ENCODE measurements around the gene MND1.

MND1 gene

DNA sequence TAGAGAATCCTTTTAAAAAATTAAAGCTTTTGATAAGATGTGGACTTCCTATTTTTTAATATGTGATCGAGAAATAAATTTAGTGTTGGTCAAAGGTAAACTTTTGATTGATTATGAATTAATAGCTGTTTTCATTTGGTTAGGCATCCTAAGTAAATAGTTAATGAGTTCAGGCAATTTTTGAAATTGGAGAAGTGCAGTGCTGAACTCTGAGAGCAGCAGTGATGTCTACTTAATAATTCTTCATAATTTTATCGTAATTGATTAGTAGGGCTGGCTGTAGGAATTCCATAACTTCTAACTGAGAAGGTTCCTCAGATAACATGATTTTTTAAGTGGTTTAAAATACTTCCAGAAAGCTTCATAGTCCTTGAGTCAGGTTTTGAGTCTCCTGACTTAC, 1.5 kb downstream of the MND1 start:
- DNase-seq (ENCODE audit: low read depth in 2 of 3, low spot score in 1 of 3), result no peak

DNA sequence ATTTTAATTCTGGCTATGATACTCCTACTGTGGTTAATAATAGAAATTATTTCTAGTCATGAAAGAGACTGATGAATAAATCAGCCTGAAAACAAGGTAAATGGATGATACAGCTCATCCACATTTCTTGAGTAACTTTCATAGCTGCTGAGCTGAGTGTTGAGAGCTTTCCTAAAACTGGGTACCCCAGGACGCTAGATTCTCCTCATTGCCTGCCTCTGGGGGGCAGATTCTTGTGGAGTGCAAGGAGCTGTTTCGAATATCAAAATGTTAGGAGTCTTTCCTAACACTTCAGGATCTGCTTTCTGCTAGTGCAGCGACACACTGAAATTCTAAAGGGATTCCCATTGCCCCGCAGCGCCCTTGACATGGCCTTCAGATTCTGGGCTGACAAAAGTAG, 2.1 kb downstream of the MND1 start:
- DNase-seq (ENCODE audit: low read depth in 2 of 3, low spot score in 1 of 3), result no peak

DNA sequence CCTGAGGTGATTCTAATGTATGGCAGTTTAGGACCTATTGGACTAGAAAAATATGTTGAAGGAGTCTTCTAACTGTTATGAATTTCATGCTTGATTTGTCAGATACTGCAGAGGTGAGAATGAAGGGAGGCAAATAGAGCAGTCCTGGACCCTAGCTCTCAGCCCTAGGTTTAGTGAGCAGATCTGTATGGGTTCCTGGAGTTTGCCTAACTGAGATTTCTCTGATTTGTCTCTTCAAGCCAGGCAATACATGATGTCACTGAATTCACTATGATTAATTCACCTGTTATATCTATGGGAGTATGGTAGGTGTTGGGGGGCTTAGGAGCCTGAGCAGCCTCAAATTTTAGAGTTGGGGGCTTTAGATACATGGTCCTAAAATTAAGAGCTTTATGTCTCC, 2.6 kb downstream of the MND1 start:
- DNase-seq (ENCODE audit: low read depth in 2 of 3, low spot score in 1 of 3), result no peak

DNA sequence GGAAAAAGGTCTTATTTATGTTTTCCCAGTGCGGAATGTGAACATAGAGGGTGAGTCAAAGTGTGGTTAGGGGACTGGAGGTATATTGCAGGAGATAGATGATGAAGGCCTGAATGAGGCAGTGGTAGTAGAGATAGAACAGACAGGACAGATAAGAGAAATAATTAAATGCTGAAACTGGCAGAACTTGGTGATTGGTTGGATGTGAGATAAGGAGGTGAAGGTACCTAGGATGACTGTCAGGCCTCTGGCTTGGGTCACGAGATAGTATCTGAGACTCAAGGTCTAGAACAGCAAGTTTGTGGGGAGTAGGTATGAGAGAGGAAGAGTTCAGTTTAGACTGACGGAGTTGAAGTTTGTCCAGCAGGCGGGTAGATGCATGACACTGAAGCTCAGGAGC, 3.5 kb downstream of the MND1 start:
- DNase-seq (ENCODE audit: low read depth in 2 of 3, low spot score in 1 of 3), result no peak

DNA sequence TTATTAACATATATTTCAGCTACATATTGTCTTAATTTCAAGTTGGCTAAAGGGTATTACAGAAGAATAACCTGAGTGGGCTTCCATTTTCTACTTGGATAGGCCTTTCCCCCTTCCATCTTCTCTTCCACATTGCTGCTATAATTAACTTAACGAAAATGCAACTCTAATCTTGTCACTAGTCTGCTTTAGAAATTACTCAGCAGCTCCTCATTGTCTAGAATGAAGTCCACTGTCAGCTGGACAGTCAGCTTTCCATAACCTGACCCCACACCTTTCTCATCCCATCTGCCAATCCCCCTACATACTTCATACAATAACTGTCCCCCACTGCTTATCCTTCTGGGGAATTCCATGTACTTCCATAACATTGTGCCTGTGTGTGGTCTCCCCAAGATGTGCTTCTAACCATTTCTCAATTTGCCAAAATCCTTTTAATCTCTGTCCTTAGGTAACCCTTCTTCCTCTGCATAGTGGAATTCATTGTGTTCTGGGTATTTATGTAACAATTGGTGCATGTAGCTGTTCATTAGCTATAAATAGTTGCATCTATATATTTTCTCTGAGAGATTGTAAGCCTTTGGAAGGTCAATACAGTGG, 4.8 kb downstream of the MND1 start:
- DNase-seq (ENCODE audit: low read depth in 2 of 3, low spot score in 1 of 3), result no peak

DNA sequence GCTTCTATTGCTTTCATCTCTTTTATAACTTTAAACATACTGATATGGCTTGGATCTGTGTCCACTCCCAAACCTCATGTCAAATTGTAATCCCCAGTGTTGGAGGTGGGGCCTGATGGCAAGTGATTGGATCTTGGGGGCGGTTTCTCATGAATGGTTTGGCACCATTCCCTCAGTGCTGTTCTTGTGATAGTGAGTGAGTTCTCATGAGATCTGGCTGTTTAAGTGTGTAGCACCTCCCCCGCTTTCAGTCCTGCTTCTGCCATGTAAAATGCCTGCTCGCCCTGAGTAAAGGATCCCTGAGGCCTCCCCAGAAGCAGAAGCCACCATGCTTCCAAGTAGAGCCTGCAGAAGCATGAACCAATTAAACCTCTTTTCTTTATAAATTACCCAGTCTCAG, 17.7 kb downstream of the MND1 start:
- no peak for DNase-seq (ENCODE audit: low read depth in 2 of 3, low spot score in 1 of 3)

DNA sequence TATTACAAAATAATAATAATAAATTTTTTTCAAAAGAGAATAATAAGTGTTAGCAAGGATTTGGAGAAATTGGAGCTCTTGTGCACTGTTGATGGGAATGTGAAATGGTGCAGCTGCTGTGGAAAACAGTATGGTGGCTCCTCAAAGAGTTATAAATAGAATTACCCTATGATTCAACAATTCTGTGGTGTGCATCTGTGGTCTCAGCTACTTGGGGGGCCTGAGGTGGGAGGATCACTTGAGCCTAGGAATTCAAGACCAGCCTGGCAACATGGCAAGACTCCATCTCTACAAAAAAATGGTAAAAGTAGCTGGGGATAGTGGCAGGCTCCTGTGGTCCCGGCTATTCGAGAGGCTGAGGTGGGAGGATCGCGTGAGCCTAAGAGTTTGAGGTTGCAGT, 19.6 kb downstream of the MND1 start:
- no peak for DNase-seq (ENCODE audit: low read depth in 2 of 3, low spot score in 1 of 3)

DNA sequence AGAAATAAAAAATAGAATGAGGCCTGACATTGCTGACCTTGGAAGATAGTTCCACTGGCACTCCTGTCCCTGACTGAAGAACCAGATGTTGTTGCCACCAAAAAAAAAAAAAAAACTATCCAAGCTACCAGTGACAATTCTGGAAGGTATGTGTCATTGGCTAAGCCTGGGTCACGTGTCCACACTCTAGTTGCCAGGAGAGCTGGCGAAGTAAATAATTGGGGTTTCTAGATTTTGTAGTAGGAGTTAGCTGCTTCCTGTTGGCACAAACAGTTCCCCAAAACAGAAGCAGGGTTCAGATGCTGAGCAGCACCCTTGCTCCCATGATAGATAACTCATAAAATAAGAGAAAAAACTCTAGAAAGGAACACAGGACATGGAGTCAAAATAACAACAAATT, 20.5 kb downstream of the MND1 start:
- DNase-seq (ENCODE audit: low read depth in 2 of 3, low spot score in 1 of 3), result no peak

DNA sequence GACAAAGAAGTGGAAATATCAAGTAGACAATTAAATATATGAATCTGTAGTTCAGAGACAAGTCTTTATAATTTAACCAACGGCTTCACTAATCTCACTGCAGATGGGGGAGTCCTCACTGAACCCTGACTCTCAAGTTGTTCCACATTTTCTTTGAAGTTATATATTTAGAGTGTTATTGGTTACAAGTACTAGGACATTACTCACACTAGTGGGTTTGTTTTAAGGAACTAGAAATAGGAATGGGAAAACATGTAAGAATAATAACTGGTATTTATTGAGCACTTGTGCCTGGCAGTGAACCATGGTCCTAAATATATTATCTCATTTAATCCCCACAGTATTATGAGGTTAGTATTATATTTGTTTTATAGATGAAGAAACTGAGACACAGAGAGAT, 22.0 kb downstream of the MND1 start:
- no peak for DNase-seq (ENCODE audit: low read depth in 2 of 3, low spot score in 1 of 3)

DNA sequence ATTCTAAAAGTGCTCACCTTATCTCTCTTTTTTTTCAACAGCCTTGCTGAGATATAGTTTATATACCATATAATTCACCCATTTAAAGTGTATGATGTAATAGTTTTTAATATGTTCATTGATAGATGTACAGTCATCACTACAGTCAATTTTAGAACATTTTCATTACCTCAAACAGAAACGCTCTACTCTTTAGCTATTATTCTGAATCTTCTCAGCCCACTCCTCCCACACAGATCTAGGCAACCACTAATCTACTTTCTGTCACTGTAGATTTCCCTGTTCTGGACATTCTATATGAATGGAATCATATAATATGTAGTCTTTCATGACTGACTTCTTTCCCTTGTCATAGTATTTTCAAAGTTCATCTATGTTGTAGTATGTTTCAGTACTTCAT, 22.6 kb downstream of the MND1 start:
- DNase-seq (ENCODE audit: low read depth in 2 of 3, low spot score in 1 of 3), result no peak

DNA sequence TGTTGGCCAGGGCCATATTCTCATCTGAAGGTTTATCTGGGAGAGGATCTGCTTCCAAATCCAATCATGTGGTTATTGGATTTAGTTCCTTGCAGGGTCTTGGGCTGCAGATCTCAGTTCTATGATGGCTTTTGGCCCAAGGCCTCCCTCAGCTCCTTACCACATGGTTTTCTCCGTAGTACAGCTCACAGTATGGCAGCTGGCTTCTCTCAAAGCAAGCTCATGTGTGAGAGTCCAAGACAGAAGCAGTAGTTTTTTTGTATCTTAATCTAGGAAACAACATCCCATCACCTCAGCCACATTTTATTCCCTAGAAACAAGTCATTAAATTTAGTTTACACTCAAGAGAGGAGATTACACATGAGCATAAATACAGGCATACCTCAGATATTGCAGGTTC, 24.5 kb downstream of the MND1 start:
- no peak for DNase-seq (ENCODE audit: low read depth in 2 of 3, low spot score in 1 of 3)

DNA sequence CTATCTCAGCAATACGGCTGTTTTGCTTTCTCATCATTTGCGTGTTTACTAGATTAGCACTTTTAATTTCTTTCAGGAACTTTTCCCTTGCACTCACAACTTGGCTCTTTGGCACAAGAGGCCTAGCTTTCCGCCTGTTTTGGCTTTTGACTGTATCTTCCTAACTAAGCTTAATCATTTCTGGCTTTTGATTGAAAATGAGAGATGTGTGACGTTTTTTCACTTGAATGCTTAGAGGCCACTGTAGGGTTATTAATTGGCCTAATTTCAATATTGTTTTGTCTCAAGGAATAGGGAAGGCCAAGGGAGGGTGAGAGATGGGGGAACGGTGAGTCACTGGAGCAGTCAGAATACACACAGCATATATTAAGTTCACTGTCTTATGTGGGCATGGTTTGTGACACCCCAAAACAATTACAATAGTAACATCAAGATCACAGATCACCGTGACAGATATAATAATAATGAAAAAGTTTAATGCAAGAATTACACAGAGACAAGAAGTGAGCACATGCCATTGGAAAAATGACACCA, 27.3 kb downstream of the MND1 start:
- DNase-seq (ENCODE audit: low read depth in 2 of 3, low spot score in 1 of 3), result no peak

DNA sequence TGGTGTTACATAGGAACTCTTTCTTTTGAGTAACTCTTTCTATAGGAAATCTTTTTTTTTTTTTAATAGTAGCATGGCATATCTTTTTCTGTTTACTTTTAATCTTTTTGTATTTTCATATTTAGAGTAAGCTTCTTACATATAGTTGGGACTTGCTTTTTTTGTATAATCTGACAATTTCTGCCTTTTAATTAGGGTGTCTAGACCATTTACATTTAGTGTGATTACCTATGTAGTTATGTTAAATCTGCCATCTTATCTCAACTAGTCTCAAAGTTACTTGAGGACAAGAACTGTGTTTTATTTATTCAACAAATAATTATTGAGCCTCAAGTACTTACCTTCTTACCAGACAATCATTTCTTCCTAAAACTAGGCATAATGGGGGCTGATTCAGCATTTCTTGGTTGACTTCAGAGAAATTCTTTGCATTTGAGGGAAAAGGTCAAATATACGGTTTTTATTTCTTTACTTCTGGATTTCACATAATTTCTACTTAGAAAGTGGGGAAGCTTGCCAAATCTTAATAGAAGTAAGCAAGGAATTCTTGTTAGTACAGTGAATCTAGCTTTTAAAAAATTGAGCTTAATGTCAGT, 28.6 kb downstream of the MND1 start:
- no peak for DNase-seq (ENCODE audit: low read depth in 2 of 3, low spot score in 1 of 3)

DNA sequence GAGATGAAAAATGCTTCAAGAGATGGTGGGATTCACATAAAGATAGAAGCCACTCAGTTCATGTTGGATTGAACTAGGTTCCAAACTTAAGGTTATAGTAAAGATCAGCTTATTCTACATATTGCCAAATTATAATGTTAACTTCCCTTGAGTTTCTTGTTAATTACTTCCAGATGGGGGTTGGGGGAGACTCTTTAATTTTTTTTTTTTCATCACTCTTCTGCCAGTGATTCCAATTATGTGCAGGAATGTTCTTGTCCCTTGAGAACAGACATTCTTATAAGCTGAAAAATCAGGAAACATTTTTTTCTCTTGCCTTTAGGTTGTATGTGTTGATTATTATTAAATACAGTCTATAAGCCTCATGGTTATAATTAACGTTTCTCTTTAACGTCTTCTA, 30.0 kb downstream of the MND1 start:
- DNase-seq (ENCODE audit: low read depth in 2 of 3, low spot score in 1 of 3), result no peak

DNA sequence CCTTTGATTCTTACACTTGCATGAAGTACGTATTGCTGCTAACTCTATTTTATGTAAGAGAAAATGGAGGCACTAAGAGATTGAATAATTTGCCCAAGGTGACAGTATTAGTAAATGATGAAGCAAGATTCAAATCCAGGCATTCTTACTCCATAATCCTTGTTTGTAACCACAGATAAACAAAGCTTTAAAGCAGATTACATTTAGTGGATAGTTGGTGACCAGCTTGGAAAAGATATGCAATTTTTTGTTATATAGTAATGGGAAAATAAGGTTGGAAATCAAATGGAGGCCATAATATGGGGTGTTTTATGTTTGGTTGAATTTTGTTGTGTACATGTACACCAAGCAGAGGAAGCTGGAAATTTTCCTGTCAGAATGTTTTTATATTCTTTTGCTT, 30.8 kb downstream of the MND1 start:
- no peak for DNase-seq (ENCODE audit: low read depth in 2 of 3, low spot score in 1 of 3)

DNA sequence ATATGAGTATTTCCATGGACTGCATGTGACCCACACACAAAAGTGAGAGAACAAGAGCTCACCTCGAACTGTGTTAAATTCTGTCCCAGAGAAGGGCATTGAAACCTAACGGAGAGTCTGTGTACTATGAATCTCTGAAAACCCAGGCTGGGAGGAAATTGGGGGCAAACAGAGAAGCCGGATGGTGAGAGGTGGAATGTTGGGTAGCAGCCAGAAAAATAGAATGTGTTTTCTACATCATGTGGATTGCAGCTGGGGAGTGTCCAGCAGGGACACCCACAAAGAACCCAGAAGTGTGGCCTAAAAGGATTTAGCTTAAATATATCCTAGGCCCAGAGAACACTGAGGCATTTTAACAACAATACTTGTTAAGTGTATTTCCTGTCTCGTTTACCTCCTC, 38.6 kb downstream of the MND1 start:
- DNase-seq (ENCODE audit: low read depth in 2 of 3, low spot score in 1 of 3), result no peak

DNA sequence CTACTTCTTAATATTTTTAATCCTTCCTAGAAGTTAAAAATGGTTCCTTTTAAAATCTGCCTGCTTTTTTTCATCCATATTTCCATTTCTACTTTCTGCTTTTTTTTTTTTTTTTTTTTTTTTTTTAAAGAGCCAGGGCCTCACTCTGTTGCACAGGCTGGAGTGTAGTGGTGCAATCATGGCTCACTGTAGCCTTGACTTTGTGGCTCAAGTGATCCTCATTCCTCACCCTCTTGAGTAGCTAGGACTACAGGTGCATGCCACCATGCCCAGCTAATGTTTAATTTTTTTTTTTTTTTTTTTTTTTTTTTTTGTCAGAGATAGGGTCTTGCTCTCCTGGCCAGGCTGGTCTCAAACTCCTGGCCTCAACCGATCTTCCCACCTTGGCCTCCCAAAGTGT, 39.7 kb downstream of the MND1 start:
- no peak for DNase-seq (ENCODE audit: low read depth in 2 of 3, low spot score in 1 of 3)

DNA sequence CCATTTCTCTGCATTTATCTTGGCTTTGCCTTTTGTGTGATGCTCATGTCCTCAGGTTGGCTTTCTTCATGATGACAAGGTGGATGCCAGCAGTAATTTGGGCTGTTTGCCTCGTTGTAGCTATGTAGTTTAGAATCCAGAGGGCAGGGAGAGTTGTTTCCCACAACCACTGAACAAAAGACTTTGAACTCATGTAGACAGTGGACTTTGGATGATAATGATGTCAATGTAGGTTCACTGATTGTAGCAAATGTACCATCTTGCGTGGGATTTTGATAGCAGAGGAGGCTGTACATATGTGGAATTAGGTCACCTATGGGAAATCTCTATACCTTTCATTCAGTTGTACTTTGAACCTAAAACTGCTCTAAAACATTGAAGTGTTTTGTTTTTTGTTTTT, 41.3 kb downstream of the MND1 start:
- DNase-seq (ENCODE audit: low read depth in 2 of 3, low spot score in 1 of 3), result no peak

DNA sequence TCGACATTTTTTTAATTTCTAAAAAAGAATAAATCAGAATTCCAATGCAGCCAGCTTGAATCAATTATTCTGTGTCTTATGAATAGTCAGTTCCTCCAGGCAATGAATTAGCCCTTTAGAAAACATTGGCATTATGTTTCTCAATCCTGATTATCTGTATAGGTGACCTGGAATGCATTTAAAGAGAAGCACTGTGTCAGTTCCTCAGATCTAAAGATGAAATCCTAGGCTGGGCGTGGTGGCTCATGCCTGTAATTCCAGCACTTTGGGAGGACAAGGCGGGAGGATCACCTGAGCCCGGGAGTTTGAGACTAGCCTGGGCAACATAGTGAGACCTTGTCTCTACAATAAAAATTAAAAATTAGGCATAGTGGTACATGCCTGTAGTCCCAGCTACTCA, 43.5 kb downstream of the MND1 start:
- DNase-seq (ENCODE audit: low read depth in 2 of 3, low spot score in 1 of 3), result no peak

DNA sequence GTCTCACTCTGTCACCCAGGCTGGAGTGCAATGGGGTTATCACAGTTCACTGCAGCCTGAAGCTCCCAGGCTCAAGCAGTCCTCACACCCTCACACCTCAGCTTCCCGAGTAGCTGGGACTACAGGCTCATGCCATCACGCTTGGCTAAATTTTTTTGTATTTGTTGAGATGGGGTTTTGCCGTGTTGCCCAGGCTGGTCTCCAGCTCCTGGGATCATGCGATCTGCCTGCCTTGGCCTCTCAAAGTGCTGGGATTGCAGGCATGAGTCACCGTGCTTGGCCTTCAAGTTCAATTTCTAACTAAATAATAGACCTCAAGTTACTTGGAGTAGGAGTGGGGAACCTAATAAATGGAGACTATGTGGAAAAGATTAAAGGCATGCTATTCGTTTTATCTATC, 48.9 kb downstream of the MND1 start:
- DNase-seq (ENCODE audit: low read depth in 2 of 3, low spot score in 1 of 3), result no peak

DNA sequence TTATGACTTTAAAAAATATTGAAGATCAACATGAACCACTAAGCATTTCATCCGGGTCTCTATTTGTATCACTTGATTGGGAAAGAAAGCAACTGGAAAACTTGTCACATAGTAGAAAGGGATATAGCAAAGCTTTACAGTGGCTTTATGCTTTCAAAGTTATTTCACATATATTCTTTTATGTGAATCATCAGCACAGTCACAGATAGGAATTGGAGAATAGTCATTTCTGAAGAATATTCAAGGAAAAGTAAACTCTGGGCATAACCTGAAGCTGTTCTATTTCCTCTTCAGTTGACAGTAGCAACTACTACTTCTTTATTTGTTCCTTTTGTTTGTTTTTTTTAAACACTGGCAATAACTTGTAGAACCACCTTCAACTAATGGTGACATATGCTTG, 50.5 kb downstream of the MND1 start:
- DNase-seq (ENCODE audit: low read depth in 2 of 3, low spot score in 1 of 3), result no peak

DNA sequence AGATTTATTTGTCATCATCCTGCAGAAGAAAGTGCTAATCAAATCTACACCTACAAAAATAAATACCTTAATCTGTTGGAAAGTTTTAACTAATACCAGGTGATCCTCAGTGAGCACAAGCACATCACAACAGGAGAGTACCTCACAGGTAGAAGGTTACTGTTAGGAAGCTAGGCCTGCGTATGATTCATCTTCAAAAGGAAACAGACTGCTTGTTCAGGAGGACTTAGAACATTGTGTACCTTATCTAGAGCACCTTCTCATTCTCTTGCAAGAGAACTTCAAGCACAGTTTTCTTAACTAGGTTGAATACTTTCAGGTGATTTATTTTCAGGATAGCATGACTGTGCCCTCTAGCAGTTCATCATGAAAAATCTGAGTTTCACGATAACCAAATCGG, 54.2 kb downstream of the MND1 start:
- DNase-seq (ENCODE audit: low read depth in 2 of 3, low spot score in 1 of 3), result no peak

DNA sequence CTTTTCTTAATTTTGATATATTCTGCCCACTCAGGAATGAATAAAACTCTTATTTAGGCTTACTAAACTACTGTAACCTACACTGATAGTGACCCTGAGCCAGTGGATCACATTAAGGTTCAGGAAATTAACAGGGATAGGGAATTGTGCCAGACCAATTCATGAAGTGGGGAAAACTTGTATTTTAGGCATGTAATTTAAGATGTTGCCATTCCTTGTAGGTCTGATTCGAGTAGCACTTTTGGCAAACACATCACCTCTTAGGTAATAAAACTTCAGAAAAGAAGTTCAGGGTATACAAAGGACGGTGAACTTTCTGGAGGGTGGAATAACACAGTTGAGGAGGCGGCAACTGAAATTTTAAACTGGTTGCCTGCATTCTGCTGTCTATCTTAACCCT, 54.9 kb downstream of the MND1 start:
- no peak for DNase-seq (ENCODE audit: low read depth in 2 of 3, low spot score in 1 of 3)
